ENCODE measurements around the gene WDR44.

WDR44 gene

GRCh38 chrX:118348186-118348810, 2.4 kb downstream of the WDR44 start:
- DNase-seq (ENCODE audit: low read depth) = no peak
- H3K4me3 ChIP-seq (replicated peaks; ENCODE audit: low read depth, low read length) = peak overlapping the region; percentile 82
- TF ChIP-seq CTCF (IDR thresholded peaks at IDR 0.05; ENCODE audit: low read length, missing control alignments) = no peak

- no peak for DNase-seq (ENCODE audit: low read depth)
- no peak overlapping the region for H3K4me3 ChIP-seq (replicated peaks; ENCODE audit: low read depth, low read length)
Observed at GRCh38 chrX:118349188-118349587, 3.3 kb downstream of the WDR44 start.

GRCh38 chrX:118350221-118350620, 4.3 kb downstream of the WDR44 start:
- peak overlapping the region; percentile 31 for H3K4me3 ChIP-seq (replicated peaks; ENCODE audit: low read depth, low read length)
- no peak for DNase-seq (ENCODE audit: low read depth)
- TF ChIP-seq CTCF (IDR thresholded peaks at IDR 0.05; ENCODE audit: low read length, missing control alignments) = no peak

More at GRCh38 chrX:118349188-118349587, 3.3 kb downstream of the WDR44 start:
- TF ChIP-seq CTCF (IDR thresholded peaks at IDR 0.05; ENCODE audit: low read length, missing control alignments) = no peak

- no peak for DNase-seq (ENCODE audit: low read depth)
- H3K4me3 ChIP-seq (replicated peaks; ENCODE audit: low read depth, low read length) = no peak overlapping the region
- TF ChIP-seq CTCF (IDR thresholded peaks at IDR 0.05; ENCODE audit: low read length, missing control alignments) = no peak
Observed at GRCh38 chrX:118350706-118351105, 4.8 kb downstream of the WDR44 start.

GRCh38 chrX:118352566-118352965, 6.7 kb downstream of the WDR44 start:
- TF ChIP-seq CTCF (IDR thresholded peaks at IDR 0.05; ENCODE audit: low read length, missing control alignments) = no peak
- no peak overlapping the region for H3K4me3 ChIP-seq (replicated peaks; ENCODE audit: low read depth, low read length)
- no peak for DNase-seq (ENCODE audit: low read depth)

- DNase-seq (ENCODE audit: low read depth) = no peak
- no peak overlapping the region for H3K4me3 ChIP-seq (replicated peaks; ENCODE audit: low read depth, low read length)
- no peak for TF ChIP-seq CTCF (IDR thresholded peaks at IDR 0.05; ENCODE audit: low read length, missing control alignments)
Observed at GRCh38 chrX:118353081-118353850, 7.4 kb downstream of the WDR44 start.
